ENCODE data around the gene SLC13A5. TPM values are rescaled to one million over a fixed set of nuclear protein-coding genes. Genes with fewer than 3 reads are reported as not detected.

SLC13A5 gene
- total RNA-seq, 4 donors from 2014 or later: not detected

- Histone ChIP-seq H3K27ac (no peak overlapping the region), H3K36me3 (no peaks in the 10 kb centered on the region), H3K4me1 (no peaks in the 10 kb centered on the region), H3K9me3 (no peaks in the 10 kb centered on the region), H3K4me3 (no peak overlapping the region), H3K27me3 (peaks cover 0 to 10% of the 10 kb centered on the region in 2 donors)
- TF ChIP-seq EP300 (IDR thresholded peaks at IDR 0.05): no peak
- TF ChIP-seq CTCF (IDR thresholded peaks at IDR 0.05): no peak
- no peak for TF ChIP-seq POLR2A (IDR thresholded peaks at IDR 0.05)
- 78 to 89% methylated on average over 6 to 14 of the region's 14 CpGs for WGBS, 2 donors
- no peak for DNase-seq (ENCODE audit: low spot score in 2 of 2)
These were observed 6.7 kb downstream of the SLC13A5 start for GRCh38 chr17:6706499-6706898.

- no peak for DNase-seq (ENCODE audit: low spot score in 2 of 2)
- 70 to 78% methylated on average over 6 of the region's 6 CpGs for WGBS, 2 donors
- TF ChIP-seq POLR2A (IDR thresholded peaks at IDR 0.05) (no peak), EP300 (IDR thresholded peaks at IDR 0.05) (no peak)
These were observed 8.6 kb downstream of the SLC13A5 start for GRCh38 chr17:6704470-6705052.

GRCh38 chr17:6703751-6704150, 9.4 kb downstream of the SLC13A5 start:
- H3K9me3 ChIP-seq: no peaks in the 10 kb centered on the region
- H3K4me1 ChIP-seq: no peaks in the 10 kb centered on the region
- no peak for DNase-seq (ENCODE audit: low spot score in 2 of 2)
- H3K36me3 ChIP-seq: no peaks in the 10 kb centered on the region
- no peak overlapping the region for H3K4me3 ChIP-seq
- H3K27me3 ChIP-seq: no peaks in the 10 kb centered on the region
- H3K27ac ChIP-seq: no peak overlapping the region
- 86 to 90% methylated on average over 7 to 8 of the region's 10 CpGs for WGBS, 2 donors
- TF ChIP-seq EP300 (IDR thresholded peaks at IDR 0.05): no peak
- no peak for TF ChIP-seq POLR2A (IDR thresholded peaks at IDR 0.05)
- TF ChIP-seq CTCF (IDR thresholded peaks at IDR 0.05): no peak

More at GRCh38 chr17:6704470-6705052, 8.6 kb downstream of the SLC13A5 start:
- no peaks in the 10 kb centered on the region for H3K36me3 ChIP-seq
- peaks cover 0 to 6% of the 10 kb centered on the region in 2 donors for H3K27me3 ChIP-seq
- no peak overlapping the region for H3K27ac ChIP-seq
- H3K9me3 ChIP-seq: no peaks in the 10 kb centered on the region
- no peak overlapping the region for H3K4me3 ChIP-seq
- no peaks in the 10 kb centered on the region for H3K4me1 ChIP-seq

- 92 to 93% methylated on average over 15 of the region's 16 CpGs for whole genome bisulfite sequencing, 2 donors
- H3K4me3 ChIP-seq: no peak overlapping the region
- H3K9me3 ChIP-seq: no peaks in the 10 kb centered on the region
- H3K27me3 ChIP-seq: no peaks in the 10 kb centered on the region
- H3K27ac ChIP-seq: no peak overlapping the region
- DNase-seq (ENCODE audit: low spot score in 2 of 2): no peak
- H3K36me3 ChIP-seq: no peaks in the 10 kb centered on the region
- no peaks in the 10 kb centered on the region for H3K4me1 ChIP-seq
- TF ChIP-seq EP300 (IDR thresholded peaks at IDR 0.05): no peak
- TF ChIP-seq POLR2A (IDR thresholded peaks at IDR 0.05): no peak
These were observed 10.5 kb downstream of the SLC13A5 start for GRCh38 chr17:6702567-6703215.

GRCh38 chr17:6701719-6702118, 11.4 kb downstream of the SLC13A5 start:
- Histone ChIP-seq H3K4me3 (no peak overlapping the region), H3K27ac (no peak overlapping the region), H3K27me3 (no peaks in the 10 kb centered on the region), H3K36me3 (no peaks in the 10 kb centered on the region), H3K9me3 (no peaks in the 10 kb centered on the region), H3K4me1 (no peaks in the 10 kb centered on the region)
- TF ChIP-seq EP300 (IDR thresholded peaks at IDR 0.05) (no peak), POLR2A (IDR thresholded peaks at IDR 0.05) (no peak), CTCF (IDR thresholded peaks at IDR 0.05) (no peak)
- 19 to 22% methylated on average over 10 to 11 of the region's 11 CpGs for WGBS, 2 donors
- DNase-seq (ENCODE audit: low spot score in 2 of 2): no peak

- no peaks in the 10 kb centered on the region for H3K4me1 ChIP-seq
- H3K36me3 ChIP-seq: no peaks in the 10 kb centered on the region
- no peak overlapping the region for H3K27ac ChIP-seq
- no peaks in the 10 kb centered on the region for H3K9me3 ChIP-seq
- WGBS, 2 donors: 50 to 75% methylated on average over 3 to 8 of the region's 8 CpGs
- no peak overlapping the region for H3K4me3 ChIP-seq
- no peaks in the 10 kb centered on the region for H3K27me3 ChIP-seq
- TF ChIP-seq CTCF (IDR thresholded peaks at IDR 0.05): no peak
- DNase-seq (ENCODE audit: low spot score in 2 of 2): no peak
These were observed 12.2 kb downstream of the SLC13A5 start for GRCh38 chr17:6700948-6701307.

Measured in tibial nerve (tissue), 4 donors.